DOHH2 (cell line): ENCODE measurements around the gene ARMC8.

Source experiments
- H3F3A ChIP-seq: fragments of 200-600 bp; sonication (generic), shearing (Covaris generic); 2 replicates; pipeline ENCODE4 v1.6.0; 2016; ENCODE audit warnings: antibody characterized with exemption, mild to moderate bottlenecking; ENCODE audit not compliant: control insufficient read depth, insufficient read depth
- H3K27ac ChIP-seq: fragments of 200-600 bp; sonication (generic); 2 replicates; pipeline ENCODE4 v1.5.1; 2014; ENCODE audit warnings: low read depth, mild to moderate bottlenecking, low read length, moderate library complexity
- H3K27me3 ChIP-seq: fragments of 200-600 bp; sonication (generic); 2 replicates; pipeline ENCODE4 v1.6.1; 2014; ENCODE audit warnings: mild to moderate bottlenecking, low read length, mixed read lengths; ENCODE audit not compliant: control insufficient read depth
- H3K36me3 ChIP-seq: fragments of 200-600 bp; sonication (generic); 2 replicates; pipeline ENCODE4 v1.6.1; 2014; ENCODE audit warnings: mild to moderate bottlenecking, low read length, moderate library complexity, mixed read lengths; ENCODE audit not compliant: control insufficient read depth
- H3K4me1 ChIP-seq: fragments of 200-600 bp; sonication (generic); 2 replicates; pipeline ENCODE4 v1.6.1; 2014; ENCODE audit warnings: mild to moderate bottlenecking, low read length, mixed read lengths; ENCODE audit not compliant: control insufficient read depth
- H3K4me2 ChIP-seq: fragments of 200-600 bp; sonication (generic); 2 replicates; pipeline ENCODE4 v1.6.0; 2014; ENCODE audit warnings: mild to moderate bottlenecking, low read length, moderate library complexity
- H3K4me3 ChIP-seq: fragments of 200-600 bp; sonication (generic); 2 replicates; pipeline ENCODE4 v1.5.1; 2014; ENCODE audit warnings: mild to moderate bottlenecking, low read length, mixed read lengths
- H3K79me2 ChIP-seq: fragments of 200-600 bp; sonication (generic); 2 replicates; pipeline ENCODE4 v1.6.1; 2014; ENCODE audit warnings: mild to moderate bottlenecking, low read length, mixed read lengths; ENCODE audit not compliant: control insufficient read depth
- H3K9me2 ChIP-seq: fragments of 200-600 bp; sonication (generic); replicated peaks from 2 replicates; pipeline ENCODE4 v1.6.1; 2014; ENCODE audit warnings: mild to moderate bottlenecking, low read length, mixed read lengths; ENCODE audit not compliant: control insufficient read depth
- H3K9me3 ChIP-seq: fragments of 200-600 bp; sonication (generic); 2 replicates; pipeline ENCODE4 v1.6.1; 2014; ENCODE audit warnings: antibody characterized with exemption, low read length, mixed read lengths; ENCODE audit not compliant: control insufficient read depth, insufficient read depth
- H4K20me1 ChIP-seq: fragments of 200-600 bp; sonication (generic); 2 replicates; pipeline ENCODE4 v1.6.0; 2014; ENCODE audit warnings: low read depth, mild to moderate bottlenecking, antibody characterized with exemption, low read length, moderate library complexity; ENCODE audit not compliant: control insufficient read depth, insufficient read depth
- CTCF ChIP-seq: fragments of 200-600 bp; sonication (generic); IDR thresholded peaks from one replicate; pipeline ENCODE4 v1.5.1; 2014; ENCODE audit warnings: antibody characterized with exemption, mild to moderate bottlenecking, low read depth, low read length; ENCODE audit not compliant: poor library complexity, severe bottlenecking
- EZH2phosphoT487 ChIP-seq: fragments of 200-600 bp; sonication (generic); IDR thresholded peaks from 2 replicates; pipeline ENCODE4 v1.6.1; 2017; ENCODE audit warnings: borderline replicate concordance, mild to moderate bottlenecking, antibody characterized with exemption, low read length, moderate library complexity, mixed read lengths

Gene ARMC8

GRCh38 chr3:138326866-138327595 lies 139.9 kb downstream of the ARMC8 start:
- H3K27ac ChIP-seq = no peak overlapping the region
- no peaks in the 10 kb centered on the region for H3K79me2 ChIP-seq
- H3F3A ChIP-seq = peaks cover 7% of the 10 kb centered on the region; the same call in 1 of the 2 replicates
- H3K9me2 ChIP-seq = no peaks in the 10 kb centered on the region
- H3K4me3 ChIP-seq = no peak overlapping the region
- peaks cover 7% of the 10 kb centered on the region for H3K27me3 ChIP-seq
- H3K4me2 ChIP-seq = no peak overlapping the region
- no peaks in the 10 kb centered on the region for H4K20me1 ChIP-seq
- TF ChIP-seq CTCF (no peak), EZH2phosphoT487 (no peak)
- H3K36me3 ChIP-seq = no peaks in the 10 kb centered on the region
- no peaks in the 10 kb centered on the region for H3K9me3 ChIP-seq
- peaks cover 18% of the 10 kb centered on the region for H3K4me1 ChIP-seq

- no peaks in the 10 kb centered on the region for H4K20me1 ChIP-seq
- no peaks in the 10 kb centered on the region for H3K9me2 ChIP-seq
- no peak overlapping the region for H3K27ac ChIP-seq
- no peaks in the 10 kb centered on the region for H3K9me3 ChIP-seq
- H3K4me1 ChIP-seq = peaks cover 15% of the 10 kb centered on the region
- no peak overlapping the region for H3K4me3 ChIP-seq
- no peaks in the 10 kb centered on the region for H3K79me2 ChIP-seq
- H3K27me3 ChIP-seq = peaks cover 7% of the 10 kb centered on the region
- no peaks in the 10 kb centered on the region for H3K36me3 ChIP-seq
- TF ChIP-seq EZH2phosphoT487 = no peak
- TF ChIP-seq CTCF = no peak
- peaks cover 7% of the 10 kb centered on the region; the same call in 1 of the 2 replicates for H3F3A ChIP-seq
- H3K4me2 ChIP-seq = no peak overlapping the region
These were observed 140.7 kb downstream of the ARMC8 start for GRCh38 chr3:138327831-138328230.

GRCh38 chr3:138328341-138328740 lies 141.2 kb downstream of the ARMC8 start:
- H3K4me1 ChIP-seq = peaks cover 15% of the 10 kb centered on the region
- no peaks in the 10 kb centered on the region for H4K20me1 ChIP-seq
- H3K79me2 ChIP-seq = no peaks in the 10 kb centered on the region
- H3K9me3 ChIP-seq = no peaks in the 10 kb centered on the region
- peaks cover 7% of the 10 kb centered on the region for H3K27me3 ChIP-seq
- H3K27ac ChIP-seq = no peak overlapping the region
- peak overlapping the region; percentile 72 for H3K4me3 ChIP-seq
- TF ChIP-seq CTCF (peak; percentile 57), EZH2phosphoT487 (no peak)
- peaks cover 7% of the 10 kb centered on the region; the same call in 1 of the 2 replicates for H3F3A ChIP-seq
- H3K36me3 ChIP-seq = no peaks in the 10 kb centered on the region
- H3K4me2 ChIP-seq = peak overlapping the region; percentile 76
- no peaks in the 10 kb centered on the region for H3K9me2 ChIP-seq
